Brain microvascular endothelial cell (primary cell): ENCODE data around the gene TNS3.

Experiments
- DNase-seq: peaks from one replicate; pipeline ENCODE4 v3.0.0-alpha.2; 2020
- H3K27ac ChIP-seq: fragments of 250-450 bp; sonication (Bioruptor Pico); 2 replicates; pipeline ENCODE4 v1.5.1; 2020; ENCODE audit warnings: mild to moderate bottlenecking, moderate library complexity
- H3K27me3 ChIP-seq: fragments of 250-450 bp; sonication (Bioruptor Pico); replicated peaks from 2 replicates; pipeline ENCODE4 v1.5.1; 2020; ENCODE audit warnings: mild to moderate bottlenecking
- H3K36me3 ChIP-seq: fragments of 250-450 bp; sonication (Bioruptor Pico); replicated peaks from 2 replicates; pipeline ENCODE4 v1.5.1; 2020; ENCODE audit warnings: mild to moderate bottlenecking
- H3K4me3 ChIP-seq: 2 replicates; pipeline ENCODE4 v1.5.1; 2011; ENCODE audit warnings: low read depth, mild to moderate bottlenecking, control low read depth, low read length, moderate library complexity
- CTCF ChIP-seq: IDR thresholded peaks from 2 replicates; pipeline ENCODE4 v1.5.1; 2011; ENCODE audit warnings: low read depth, mild to moderate bottlenecking, moderate library complexity, low read length, control low read depth, inconsistent platforms; ENCODE audit errors: missing control alignments
- in situ Hi-C: cut with HindIII; loops from 2 replicates; pipeline ENCODE4 v1.10.0; 2017; ENCODE audit warnings: low sequenced_read_pairs, low pct_ligation_motif_present

The TNS3 gene

DNA sequence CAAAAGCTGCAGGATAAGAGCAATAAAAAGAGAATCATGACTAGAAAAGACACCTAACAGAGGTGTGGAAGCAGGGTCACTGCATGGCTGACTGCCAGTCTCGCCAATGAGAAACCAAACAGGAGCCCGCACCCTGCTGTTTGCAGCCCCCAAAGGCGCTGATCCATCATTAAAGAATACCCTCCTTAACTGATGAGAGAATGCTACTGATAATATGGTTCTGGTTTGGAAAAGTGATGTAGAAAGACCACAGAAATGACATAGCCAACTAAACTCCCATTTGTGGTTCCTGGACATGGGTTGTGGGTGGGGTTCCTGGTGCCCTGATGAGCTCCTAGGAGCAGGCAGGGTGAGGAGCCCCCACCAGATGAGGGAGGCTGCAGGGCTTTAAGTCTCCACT is 207.4 kb downstream of the TNS3 start:
- no peak for DNase-seq
- TF ChIP-seq CTCF, result no peak
- in situ Hi-C loops, result no loop called here
- Histone ChIP-seq H3K4me3 (no peak overlapping the region), H3K36me3 (no peaks in the 10 kb centered on the region), H3K27ac (no peak overlapping the region), H3K27me3 (no peaks in the 10 kb centered on the region)

DNA sequence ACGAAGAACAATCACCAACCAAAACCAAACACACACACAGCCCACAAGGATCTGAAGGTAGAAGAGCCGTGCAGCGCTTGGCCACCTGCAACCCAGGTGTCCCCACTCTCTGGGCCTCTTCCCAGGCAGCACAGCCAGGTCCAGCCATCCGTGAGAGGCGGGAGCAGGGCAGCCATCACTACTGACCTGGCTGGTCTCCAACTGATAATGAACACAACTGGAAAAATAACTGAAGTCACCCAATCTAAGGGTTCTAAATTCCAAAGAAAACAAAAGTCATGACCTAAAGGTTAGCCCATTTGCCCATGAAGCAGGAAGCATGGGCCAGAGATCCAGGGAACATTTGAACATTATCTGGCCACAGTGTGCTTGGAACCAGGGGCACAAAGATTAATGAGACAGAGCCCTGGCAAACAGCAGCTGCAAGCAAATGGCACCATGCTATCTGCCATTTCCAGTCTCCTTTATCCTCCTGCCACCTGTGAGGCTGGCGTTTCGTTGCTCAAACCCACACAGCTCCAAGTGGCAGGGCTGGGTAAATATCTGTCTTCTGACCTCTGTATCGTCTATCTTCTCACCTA is 207.9 kb downstream of the TNS3 start:
- in situ Hi-C loops, result no loop called here
- H3K27me3 ChIP-seq, result no peaks in the 10 kb centered on the region
- DNase-seq, result no peak

GRCh38 chr7:47371733-47372368 is 210.1 kb downstream of the TNS3 start:
- in situ Hi-C loops, result no loop called here
- H3K27ac ChIP-seq, result no peak overlapping the region
- no peak for TF ChIP-seq CTCF
- H3K27me3 ChIP-seq, result no peaks in the 10 kb centered on the region
- peak; percentile 81 for DNase-seq
- no peak overlapping the region for H3K4me3 ChIP-seq
- H3K36me3 ChIP-seq, result peaks cover 18% of the 10 kb centered on the region

More for the DNA sequence above, 207.9 kb downstream of the TNS3 start:
- TF ChIP-seq CTCF, result no peak
- peaks cover 4% of the 10 kb centered on the region for H3K36me3 ChIP-seq
- H3K27ac ChIP-seq, result no peak overlapping the region
- H3K4me3 ChIP-seq, result no peak overlapping the region

DNA sequence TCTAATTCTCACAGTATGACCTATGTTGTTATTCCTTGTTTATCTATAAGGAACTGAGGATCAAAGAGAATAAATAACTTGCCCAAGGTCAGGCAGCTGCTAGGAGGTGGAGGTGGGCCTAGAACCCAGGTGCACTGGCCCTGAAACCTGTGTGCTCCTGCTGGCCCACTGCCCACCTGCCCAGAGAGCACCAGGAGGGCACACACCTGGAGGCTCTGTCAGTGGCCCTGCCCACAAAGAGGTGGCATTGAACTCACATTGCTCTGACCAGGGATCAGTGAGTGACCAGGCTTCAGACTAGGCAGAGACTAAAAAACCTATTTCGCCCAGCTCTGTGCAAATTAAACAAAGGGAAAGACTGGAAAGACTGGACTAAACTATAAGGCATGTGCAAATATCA is 210.6 kb downstream of the TNS3 start:
- no peaks in the 10 kb centered on the region for H3K27me3 ChIP-seq
- H3K4me3 ChIP-seq, result no peak overlapping the region
- no peak for DNase-seq
- H3K27ac ChIP-seq, result no peak overlapping the region
- in situ Hi-C loops, result no loop called here
- no peak for TF ChIP-seq CTCF
- H3K36me3 ChIP-seq, result peaks cover 18% of the 10 kb centered on the region

DNA sequence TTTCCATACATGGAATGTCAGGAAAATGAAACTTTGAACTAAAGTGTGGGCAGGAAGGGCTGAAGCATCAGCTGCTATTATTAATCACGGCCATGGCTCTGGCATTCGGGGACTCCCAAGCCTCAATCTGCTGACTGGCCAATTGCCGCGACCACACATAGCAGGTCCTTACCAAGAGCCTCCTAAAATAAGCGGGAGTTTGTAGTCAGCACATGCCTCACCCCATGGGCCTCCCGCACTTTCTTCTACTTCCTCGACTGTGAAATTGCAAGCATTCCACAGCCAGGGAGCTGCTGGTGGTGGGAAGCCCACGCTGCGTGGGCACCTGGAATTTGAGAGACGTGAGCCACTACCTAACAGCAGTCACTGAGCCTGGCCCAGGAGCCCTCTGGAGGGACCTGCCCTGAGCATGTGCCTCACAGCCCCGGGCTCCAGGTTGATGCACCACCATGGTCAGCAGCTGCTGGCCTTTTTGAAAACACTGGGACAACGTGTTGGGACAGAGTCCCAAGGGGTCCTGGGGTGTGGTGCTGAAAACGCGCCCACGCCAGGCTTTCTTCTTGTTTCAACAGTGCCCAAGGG is 211.4 kb downstream of the TNS3 start:
- no peaks in the 10 kb centered on the region for H3K27me3 ChIP-seq
- H3K36me3 ChIP-seq, result peaks cover 18% of the 10 kb centered on the region
- no peak overlapping the region for H3K27ac ChIP-seq
- DNase-seq, result peak; percentile 9
- no peak for TF ChIP-seq CTCF
- in situ Hi-C loops, result no loop called here
- H3K4me3 ChIP-seq, result no peak overlapping the region
